CD4-positive, alpha-beta memory T cell (primary cell): Measurements from ENCODE around the gene PIMREG. TPM values are rescaled to one million over a fixed set of nuclear protein-coding genes. Genes with fewer than 3 reads are reported as not detected.
A peak's percentile ranks its signal among the peaks of the same experiment; 100 is the strongest.

Experiments used
- CTCF ChIA-PET: fragments of 350-600 bp; sonication (Branson Sonifier 250); formaldehyde crosslinking; loops from one replicate; lab custom pipeline; 2021; ENCODE audit warnings: inconsistent platforms; ENCODE audit not compliant: partially characterized antibody; lab: Charles Lee
- POLR2A ChIA-PET: fragments of 350-600 bp; sonication (Branson Sonifier 250); formaldehyde crosslinking; loops from one replicate; lab custom pipeline; 2021; ENCODE audit not compliant: partially characterized antibody; lab: Charles Lee
- DNase-seq, 5 donors: peaks; one replicate each; pipeline versions ENCODE4 v3.0.0 to v3.0.0-alpha.2; 2020 to 2022; ENCODE audit warnings: mixed read lengths in 1 of 5
- H3K27ac ChIP-seq: one replicate; pipeline ENCODE4 v1.7.0; 2013; ENCODE audit warnings: low read depth, low read length
- H3K27me3 ChIP-seq: 2 replicates; pipeline ENCODE4 v1.7.0; 2013; ENCODE audit warnings: mild to moderate bottlenecking, low read length, moderate library complexity; ENCODE audit not compliant: insufficient read depth
- H3K36me3 ChIP-seq: 2 replicates; pipeline ENCODE4 v1.7.0; 2013; ENCODE audit warnings: mild to moderate bottlenecking, low read length, moderate library complexity; ENCODE audit not compliant: insufficient read depth
- H3K4me1 ChIP-seq: 2 replicates; pipeline ENCODE4 v1.7.0; 2013; ENCODE audit warnings: mild to moderate bottlenecking, low read length, moderate library complexity; ENCODE audit not compliant: insufficient read depth
- H3K4me3 ChIP-seq, 2 donors: one replicate each; pipeline ENCODE4 v1.7.0; 2013; ENCODE audit warnings: low read length in 2 of 2, mild to moderate bottlenecking in 1 of 2
- H3K9me3 ChIP-seq, 2 donors: one replicate each; pipeline ENCODE4 v1.7.0; 2013; ENCODE audit warnings: low read length in 2 of 2, control low read depth in 1 of 2; ENCODE audit not compliant: control insufficient read depth in 1 of 2
- H3K27ac Mint-ChIP-seq, 7 donors: one replicate each; pipeline ENCODE4 v1.8.0; 2020 to 2021; ENCODE audit warnings: mixed read lengths in 7 of 7, mild to moderate bottlenecking in 6 of 7, inconsistent platforms in 3 of 7, moderate library complexity in 3 of 7
- H3K27me3 Mint-ChIP-seq, 2 donors: one replicate each; pipeline ENCODE4 v1.8.0; 2020 to 2021; ENCODE audit warnings: mixed read lengths in 2 of 2
- H3K36me3 Mint-ChIP-seq, 2 donors: one replicate each; pipeline ENCODE4 v1.8.0; 2020 to 2021; ENCODE audit warnings: mixed read lengths in 2 of 2, inconsistent platforms in 1 of 2, mild to moderate bottlenecking in 1 of 2
- H3K4me1 Mint-ChIP-seq, 4 donors: one replicate each; pipeline ENCODE4 v1.8.0; 2020 to 2021; ENCODE audit warnings: mixed read lengths in 4 of 4, mild to moderate bottlenecking in 1 of 4
- H3K4me3 Mint-ChIP-seq, 8 donors: one replicate each; pipeline ENCODE4 v1.8.0; 2020 to 2021; ENCODE audit warnings: mixed read lengths in 8 of 8, mild to moderate bottlenecking in 7 of 8, moderate library complexity in 6 of 8, inconsistent platforms in 3 of 8
- H3K9me3 Mint-ChIP-seq, 8 donors: one replicate each; pipeline ENCODE4 v1.8.0; 2020 to 2021; ENCODE audit warnings: mixed read lengths in 8 of 8, mild to moderate bottlenecking in 5 of 8, inconsistent platforms in 3 of 8, moderate library complexity in 1 of 8
- intact Hi-C: fragments of 100-400 bp; cut with micrococcal nuclease; formaldehyde crosslinking; loops from one replicate; pipeline ENCODE4 v1.15.1; 2023
- polyA plus RNA-seq, 2 donors: library from polyadenylated mRNA; unstranded; fragments of 300-500 nt; fragmentation: Illumina TruSeq; gene quantifications; one replicate each; pipeline ENCODE4 v1.2.3, GENCODE V29; 2021
- total RNA-seq, 2 experiments: library from RNA; stranded (reverse); gene quantifications; one replicate each; pipeline ENCODE4 v1.2.3, GENCODE V29; 2021

PIMREG gene
- total and polyA plus RNA-seq, 4 experiments from 2014 or later, result not detected

DNA sequence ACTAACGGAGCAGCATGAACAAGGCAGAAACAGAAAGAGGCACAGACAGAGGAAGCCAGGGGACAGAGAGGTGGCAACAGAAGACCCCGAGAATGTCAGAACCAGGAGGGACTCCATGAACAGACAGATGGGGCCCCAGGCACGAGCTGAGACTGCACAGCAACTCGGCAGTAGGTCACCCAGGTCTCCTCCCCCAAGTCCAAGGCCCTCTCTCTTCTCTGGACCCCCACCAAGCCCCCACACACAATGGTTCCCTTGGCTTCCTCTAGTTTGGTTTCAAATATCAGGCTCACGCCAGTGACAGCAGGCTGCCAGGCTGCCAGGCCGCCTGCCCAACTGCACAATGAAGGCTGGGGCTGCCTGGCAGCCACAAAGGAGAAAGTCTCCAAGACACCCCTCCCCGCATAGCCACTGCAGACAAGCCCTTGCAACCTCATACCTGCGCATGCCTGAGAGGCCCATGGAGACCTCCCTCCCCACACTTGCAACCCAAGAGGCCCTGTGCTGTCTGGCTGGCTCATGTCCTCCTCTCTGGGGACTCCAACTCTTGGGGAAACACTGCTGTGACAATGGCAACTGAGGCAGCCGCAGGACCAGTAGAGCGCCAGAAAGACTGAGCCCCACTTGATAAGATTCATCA, 54.8 kb downstream of the PIMREG start:
- POLR2A ChIA-PET, result no interaction called here
- H3K27me3 Mint-ChIP-seq, result peaks cover 0 to 4% of the 10 kb centered on the region in 2 donors
- H3K9me3 ChIP-seq, result no peaks in the 10 kb centered on the region
- H3K4me1 Mint-ChIP-seq, result peaks cover 9 to 19% (median 16%) of the 10 kb centered on the region in 4 donors
- DNase-seq, result no peak
- H3K27ac ChIP-seq, result no peak overlapping the region
- H3K9me3 Mint-ChIP-seq, result peaks cover 0 to 2% (median 0%) of the 10 kb centered on the region in 8 donors
- no peak overlapping the region for H3K4me3 ChIP-seq
- no peaks in the 10 kb centered on the region for H3K27me3 ChIP-seq
- peak overlapping the region in 1 of 7 donors; percentile 14 for H3K27ac Mint-ChIP-seq
- CTCF ChIA-PET, result no interaction called here
- no peak overlapping the region for H3K4me3 Mint-ChIP-seq
- intact Hi-C loops, result no loop called here
- H3K36me3 ChIP-seq, result no peaks in the 10 kb centered on the region
- peaks cover 13% of the 10 kb centered on the region for H3K4me1 ChIP-seq
- no peaks in the 10 kb centered on the region for H3K36me3 Mint-ChIP-seq

Other genes starting within 250 kb of the PIMREG start
- not detected for gene AIPL1, start 9.3 kb upstream of the PIMREG start, total RNA-seq
- not detected for gene AIPL1, start 9.3 kb upstream of the PIMREG start, polyA plus RNA-seq
- gene PITPNM3, start 112.1 kb downstream of the PIMREG start, total RNA-seq, result under 1 TPM; 0.29 to 0.50 TPM
- under 1 TPM in 1 of 2 donors, not detected in 1; 0.05 TPM for gene PITPNM3, start 112.1 kb downstream of the PIMREG start, polyA plus RNA-seq
- gene KIAA0753, start 196.3 kb downstream of the PIMREG start, total RNA-seq, result 10 to 100 TPM; 15.6 to 18.6 TPM
- gene KIAA0753, start 196.3 kb downstream of the PIMREG start, polyA plus RNA-seq, result 1 to 10 TPM; 1.8 to 3.4 TPM
- gene TXNDC17, start 196.6 kb downstream of the PIMREG start, total RNA-seq, result 10 to 100 TPM; 17.0 to 27.1 TPM
- gene TXNDC17, start 196.6 kb downstream of the PIMREG start, polyA plus RNA-seq, result 100 to 1,000 TPM in 1 of 2 donors, 10 to 100 TPM in 1; 74.7 to 122 TPM
- 10 to 100 TPM; 30.8 to 35.8 TPM for gene MED31, start 207.2 kb downstream of the PIMREG start, total RNA-seq
- 10 to 100 TPM; 25.6 to 44.7 TPM for gene MED31, start 207.2 kb downstream of the PIMREG start, polyA plus RNA-seq
- gene C17orf100, start 207.3 kb downstream of the PIMREG start, total RNA-seq, result 1 to 10 TPM; 4.0 to 4.3 TPM
- 1 to 10 TPM; 4.3 to 4.7 TPM for gene C17orf100, start 207.3 kb downstream of the PIMREG start, polyA plus RNA-seq